Parathyroid adenoma (tissue), 2 donors: ENCODE measurements around the gene ADCY2.

Experiments used
- H2AFZ ChIP-seq: fragments of 300-600 bp; sonication (generic); one replicate; pipeline ENCODE4 v1.7.0; 2017; ENCODE audit warnings: antibody characterized with exemption, mild to moderate bottlenecking
- H3K27ac ChIP-seq: fragments of 300-600 bp; sonication (generic); one replicate; pipeline ENCODE4 v1.7.0; 2017
- H3K27me3 ChIP-seq: fragments of 300-600 bp; sonication (generic); one replicate; pipeline ENCODE4 v1.7.0; 2017; ENCODE audit warnings: low read length; ENCODE audit not compliant: control insufficient read depth, insufficient read depth
- H3K36me3 ChIP-seq: fragments of 300-600 bp; sonication (generic); one replicate; pipeline ENCODE4 v1.7.0; 2017; ENCODE audit warnings: low read length; ENCODE audit not compliant: control insufficient read depth, insufficient read depth
- H3K4me1 ChIP-seq: fragments of 300-600 bp; sonication (generic); one replicate; pipeline ENCODE4 v1.7.0; 2017; ENCODE audit warnings: control low read depth
- H3K4me2 ChIP-seq: fragments of 300-600 bp; sonication (generic); one replicate; pipeline ENCODE4 v1.7.0; 2017; ENCODE audit warnings: low read length
- H3K4me3 ChIP-seq: fragments of 300-600 bp; sonication (generic); one replicate; pipeline ENCODE4 v1.7.0; 2017; ENCODE audit warnings: low read depth, low read length
- H3K79me2 ChIP-seq: fragments of 300-600 bp; sonication (generic); one replicate; pipeline ENCODE4 v1.7.0; 2017; ENCODE audit warnings: control low read depth
- H3K9ac ChIP-seq: fragments of 300-600 bp; sonication (generic); one replicate; pipeline ENCODE4 v1.7.0; 2017; ENCODE audit warnings: mild to moderate bottlenecking
- H3K9me3 ChIP-seq: fragments of 300-600 bp; sonication (generic); one replicate; pipeline ENCODE4 v1.7.0; 2017; ENCODE audit warnings: low read length; ENCODE audit not compliant: control insufficient read depth
- TF ChIP-seq, protein P1 (sequence below): fragments of 300-600 bp; sonication (generic); IDR thresholded peaks from one replicate; pipeline ENCODE4 v1.7.0; 2017; ENCODE audit warnings: antibody characterized with exemption, mild to moderate bottlenecking
- donor health status: primary hyperparathyroidism.

The ADCY2 gene

DNA sequence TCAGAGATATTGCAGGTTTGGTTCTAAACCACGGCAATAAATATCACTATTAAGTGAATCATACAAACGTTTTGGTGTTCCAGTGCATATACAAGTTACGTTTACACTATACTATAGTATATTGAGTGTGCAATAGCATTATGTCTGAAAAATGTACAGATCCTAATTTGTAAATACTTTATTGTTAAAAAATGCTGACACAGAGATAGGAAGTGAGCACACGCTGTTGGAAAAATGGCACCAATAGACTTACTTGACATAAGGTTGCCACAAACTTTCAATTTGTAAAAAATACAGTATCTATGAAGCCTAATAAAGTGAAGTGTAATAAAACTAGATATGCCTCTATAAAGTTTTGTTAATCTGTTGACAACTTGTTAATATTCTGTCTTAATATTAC lies 439.0 kb downstream of the ADCY2 start:
- Histone ChIP-seq H3K4me1 (peaks cover 7% of the 10 kb centered on the region), H2AFZ (no peak overlapping the region), H3K9me3 (no peaks in the 10 kb centered on the region), H3K79me2 (no peaks in the 10 kb centered on the region), H3K4me3 (no peak overlapping the region), H3K36me3 (no peaks in the 10 kb centered on the region), H3K27ac (no peak overlapping the region), H3K27me3 (no peaks in the 10 kb centered on the region), H3K9ac (no peak overlapping the region), H3K4me2 (no peak overlapping the region)
- TF ChIP-seq, protein P1, sequence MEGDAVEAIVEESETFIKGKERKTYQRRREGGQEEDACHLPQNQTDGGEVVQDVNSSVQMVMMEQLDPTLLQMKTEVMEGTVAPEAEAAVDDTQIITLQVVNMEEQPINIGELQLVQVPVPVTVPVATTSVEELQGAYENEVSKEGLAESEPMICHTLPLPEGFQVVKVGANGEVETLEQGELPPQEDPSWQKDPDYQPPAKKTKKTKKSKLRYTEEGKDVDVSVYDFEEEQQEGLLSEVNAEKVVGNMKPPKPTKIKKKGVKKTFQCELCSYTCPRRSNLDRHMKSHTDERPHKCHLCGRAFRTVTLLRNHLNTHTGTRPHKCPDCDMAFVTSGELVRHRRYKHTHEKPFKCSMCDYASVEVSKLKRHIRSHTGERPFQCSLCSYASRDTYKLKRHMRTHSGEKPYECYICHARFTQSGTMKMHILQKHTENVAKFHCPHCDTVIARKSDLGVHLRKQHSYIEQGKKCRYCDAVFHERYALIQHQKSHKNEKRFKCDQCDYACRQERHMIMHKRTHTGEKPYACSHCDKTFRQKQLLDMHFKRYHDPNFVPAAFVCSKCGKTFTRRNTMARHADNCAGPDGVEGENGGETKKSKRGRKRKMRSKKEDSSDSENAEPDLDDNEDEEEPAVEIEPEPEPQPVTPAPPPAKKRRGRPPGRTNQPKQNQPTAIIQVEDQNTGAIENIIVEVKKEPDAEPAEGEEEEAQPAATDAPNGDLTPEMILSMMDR = no peak

DNA sequence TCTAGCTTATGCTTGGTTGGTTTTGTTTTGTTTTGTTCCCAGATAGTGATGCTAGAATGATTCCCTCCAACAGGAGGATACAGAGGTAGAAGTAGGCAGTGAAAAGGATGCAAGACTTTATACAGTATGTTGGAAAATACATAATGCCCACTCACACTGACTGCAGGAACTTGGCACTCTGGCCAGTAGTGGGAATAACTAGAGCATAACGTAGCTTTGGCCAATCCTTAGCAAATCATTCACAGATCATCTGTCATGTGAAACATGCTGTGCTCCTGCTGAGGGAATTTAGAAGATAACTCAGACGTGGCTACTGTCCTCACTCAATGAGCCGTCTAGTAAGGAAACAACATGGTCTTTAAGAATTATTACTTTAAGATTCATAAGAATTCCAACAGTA lies 441.5 kb downstream of the ADCY2 start:
- Histone ChIP-seq H2AFZ (peak overlapping the region; percentile 54), H3K36me3 (no peaks in the 10 kb centered on the region), H3K79me2 (no peaks in the 10 kb centered on the region), H3K27me3 (no peaks in the 10 kb centered on the region), H3K4me1 (peaks cover 11% of the 10 kb centered on the region), H3K27ac (peak overlapping the region; percentile 70), H3K4me3 (peak overlapping the region; percentile 17), H3K9ac (no peak overlapping the region), H3K9me3 (no peaks in the 10 kb centered on the region), H3K4me2 (peak overlapping the region; percentile 52)
- TF ChIP-seq, protein P1 = no peak

- H3K27ac ChIP-seq = no peak overlapping the region
- no peak overlapping the region for H3K9ac ChIP-seq
- TF ChIP-seq, protein P1 = no peak
- no peaks in the 10 kb centered on the region for H3K27me3 ChIP-seq
- H3K36me3 ChIP-seq = no peaks in the 10 kb centered on the region
- H3K9me3 ChIP-seq = no peaks in the 10 kb centered on the region
- H3K79me2 ChIP-seq = no peaks in the 10 kb centered on the region
- peaks cover 11% of the 10 kb centered on the region for H3K4me1 ChIP-seq
- H3K4me3 ChIP-seq = no peak overlapping the region
- H2AFZ ChIP-seq = no peak overlapping the region
- no peak overlapping the region for H3K4me2 ChIP-seq
These were observed 446.6 kb downstream of the ADCY2 start for GRCh38 chr5:7842531-7842930.

DNA sequence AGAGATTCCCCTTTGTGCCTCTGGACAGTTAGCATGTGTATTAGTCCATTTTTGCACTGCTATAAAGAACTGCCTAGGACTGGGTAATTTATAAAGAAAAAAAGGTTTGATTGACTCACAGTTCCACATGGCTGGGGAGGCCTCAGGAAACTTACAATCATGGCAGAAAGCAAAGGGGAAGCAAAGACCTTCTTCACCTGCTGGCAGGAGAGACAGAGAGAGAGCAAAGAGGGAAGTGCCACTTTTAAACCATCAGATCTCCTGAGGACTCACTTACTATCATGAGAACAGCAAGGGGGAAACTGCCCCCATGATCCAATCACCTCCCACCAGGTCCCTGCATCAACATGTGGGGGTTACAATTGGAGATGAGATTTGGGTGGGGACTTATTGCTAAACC lies 449.0 kb downstream of the ADCY2 start:
- no peaks in the 10 kb centered on the region for H3K79me2 ChIP-seq
- no peaks in the 10 kb centered on the region for H3K36me3 ChIP-seq
- H3K4me2 ChIP-seq = no peak overlapping the region
- TF ChIP-seq, protein P1 = no peak
- H3K4me1 ChIP-seq = peaks cover 9% of the 10 kb centered on the region
- no peaks in the 10 kb centered on the region for H3K27me3 ChIP-seq
- H2AFZ ChIP-seq = no peak overlapping the region
- H3K27ac ChIP-seq = no peak overlapping the region
- no peak overlapping the region for H3K9ac ChIP-seq
- no peaks in the 10 kb centered on the region for H3K9me3 ChIP-seq
- H3K4me3 ChIP-seq = no peak overlapping the region

GRCh38 chr5:7845557-7845956 lies 449.6 kb downstream of the ADCY2 start:
- TF ChIP-seq, protein P1 = no peak
- Histone ChIP-seq H3K27me3 (no peaks in the 10 kb centered on the region), H2AFZ (no peak overlapping the region), H3K9ac (no peak overlapping the region), H3K27ac (no peak overlapping the region), H3K79me2 (no peaks in the 10 kb centered on the region), H3K4me2 (no peak overlapping the region), H3K36me3 (no peaks in the 10 kb centered on the region), H3K4me1 (peaks cover 5% of the 10 kb centered on the region), H3K9me3 (no peaks in the 10 kb centered on the region), H3K4me3 (no peak overlapping the region)
